Measurements from ENCODE around the gene BCO2.
A peak's percentile ranks its signal among the peaks of the same experiment; 100 is the strongest.

Gene BCO2

DNA sequence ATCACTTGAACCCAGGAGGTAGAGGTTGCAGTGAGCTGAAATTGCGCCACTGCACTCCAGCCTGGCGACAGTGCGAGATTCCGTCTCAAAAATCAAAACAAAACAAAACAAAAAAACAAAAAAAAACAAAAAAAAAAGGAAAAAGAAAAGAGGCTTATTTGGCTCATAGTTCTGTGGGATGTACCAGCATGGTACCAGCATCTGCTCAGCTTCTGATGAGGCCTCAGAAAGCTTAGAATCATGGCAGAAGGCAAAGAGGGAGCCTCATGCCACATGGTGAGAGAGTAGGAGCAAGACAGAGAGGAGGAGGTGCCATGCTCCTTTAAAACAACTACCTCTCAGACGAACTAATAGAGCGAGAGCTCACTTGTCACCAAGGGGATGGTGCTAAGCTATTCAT is 40.3 kb downstream of the BCO2 start:
- DNase-seq (ENCODE audit: low spot score): no peak

DNA sequence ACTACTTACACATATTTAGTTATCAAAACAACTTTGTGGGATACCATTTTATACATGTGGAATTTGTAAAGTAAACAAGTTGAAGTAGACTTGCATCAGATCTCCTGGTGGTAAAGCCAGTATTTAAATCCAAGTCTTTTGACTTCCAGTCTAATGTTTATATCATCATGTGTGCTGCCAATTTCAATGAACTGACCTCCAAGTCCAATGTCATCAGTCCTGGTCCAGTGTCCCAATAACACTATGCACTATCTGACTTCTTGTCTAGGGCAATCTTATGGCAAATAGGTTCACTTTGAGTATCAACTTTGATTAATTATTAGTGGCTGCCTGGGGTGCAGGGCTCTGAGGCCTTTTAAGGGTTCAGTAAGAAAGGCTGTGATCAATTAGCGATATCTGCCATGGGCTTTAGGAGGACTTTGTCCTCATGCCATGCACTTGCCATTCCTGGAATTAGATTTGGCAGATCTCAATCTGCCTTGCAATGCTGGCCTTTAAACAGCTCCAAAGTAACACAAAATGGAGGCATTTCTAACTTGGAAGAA is 41.3 kb downstream of the BCO2 start:
- no peak for DNase-seq (ENCODE audit: low spot score)

DNA sequence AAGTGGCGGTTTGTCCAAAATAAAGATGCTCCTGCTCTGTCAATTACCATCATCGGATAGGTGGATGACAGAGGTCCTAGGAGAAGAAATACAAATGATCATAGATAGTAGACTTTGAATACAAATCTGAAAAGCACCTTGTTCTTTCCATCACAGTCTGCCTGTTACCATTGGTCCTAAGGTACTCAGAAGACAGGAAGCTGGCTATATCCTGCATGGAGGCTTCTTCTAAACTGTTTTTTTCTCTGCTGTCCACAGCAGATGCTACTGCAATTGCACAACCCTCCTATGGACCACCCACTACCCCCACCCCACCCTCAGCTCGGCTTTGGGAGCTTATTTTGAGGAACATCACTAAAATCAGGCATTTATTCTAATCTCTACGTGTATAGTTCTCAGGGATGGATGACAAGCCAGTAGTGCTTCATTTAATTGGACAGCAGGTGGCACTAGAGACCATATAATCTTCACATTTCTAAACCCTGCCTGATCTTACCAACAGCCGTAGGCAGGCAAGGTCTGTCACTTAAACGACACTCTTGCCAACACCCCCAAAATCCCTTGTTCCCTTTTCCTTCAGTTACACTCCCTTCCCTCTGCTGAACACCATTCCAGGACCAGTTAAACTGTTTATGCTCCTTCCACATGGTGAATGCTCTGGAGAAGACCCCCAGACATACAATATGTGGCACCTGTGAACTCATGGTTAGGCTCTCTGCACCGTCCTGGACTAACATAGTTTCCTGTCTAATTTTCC is 44.3 kb downstream of the BCO2 start:
- DNase-seq (ENCODE audit: low spot score): peak; percentile 71

DNA sequence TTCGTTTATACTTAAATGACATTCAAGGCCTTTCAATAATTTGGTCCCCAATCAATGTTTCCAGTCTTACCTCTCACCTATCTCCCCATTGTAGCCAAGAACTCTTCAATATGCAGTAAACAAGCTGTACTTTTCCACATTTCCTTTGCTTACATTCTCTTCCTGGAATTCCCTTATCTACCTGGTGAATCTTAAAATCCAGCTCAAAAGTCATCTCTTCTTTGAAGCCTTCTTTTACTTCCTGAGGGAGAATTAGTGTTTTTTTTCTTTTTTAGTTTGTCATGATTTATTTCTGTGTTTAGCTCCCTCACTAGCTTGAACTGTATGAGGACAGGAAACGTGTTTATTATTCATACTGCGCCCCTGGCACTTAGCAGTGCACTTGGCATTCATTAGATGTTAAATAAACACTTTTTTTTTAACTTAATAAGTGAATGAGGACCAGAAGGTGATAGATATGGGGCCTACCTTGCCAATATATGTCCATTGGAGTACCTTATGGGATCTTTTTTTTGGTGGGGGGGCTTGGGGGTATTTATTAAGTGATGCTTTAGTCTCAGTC is 46.0 kb downstream of the BCO2 start:
- no peak for DNase-seq (ENCODE audit: low spot score)

DNA sequence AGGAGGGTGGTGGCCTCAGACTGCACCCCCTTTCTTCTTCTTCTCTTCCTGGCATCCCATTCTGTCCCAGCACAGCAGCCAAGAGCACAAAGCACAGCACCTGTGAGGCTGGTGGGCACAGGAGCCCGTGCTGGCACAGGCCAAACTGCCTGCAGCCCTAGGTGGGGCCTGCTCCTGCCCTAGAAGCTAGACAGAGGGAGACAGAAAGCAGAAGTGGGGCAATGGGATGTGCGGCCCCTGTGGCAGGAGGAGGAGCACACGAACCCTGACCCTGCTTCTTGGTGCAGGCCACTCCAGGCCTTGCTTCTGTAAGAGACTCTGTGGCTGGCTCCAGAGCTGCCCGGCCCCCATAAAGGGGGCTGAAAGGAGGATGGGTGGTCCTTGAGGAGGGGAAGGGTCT is 47.0 kb downstream of the BCO2 start:
- no peak for DNase-seq (ENCODE audit: low spot score)

DNA sequence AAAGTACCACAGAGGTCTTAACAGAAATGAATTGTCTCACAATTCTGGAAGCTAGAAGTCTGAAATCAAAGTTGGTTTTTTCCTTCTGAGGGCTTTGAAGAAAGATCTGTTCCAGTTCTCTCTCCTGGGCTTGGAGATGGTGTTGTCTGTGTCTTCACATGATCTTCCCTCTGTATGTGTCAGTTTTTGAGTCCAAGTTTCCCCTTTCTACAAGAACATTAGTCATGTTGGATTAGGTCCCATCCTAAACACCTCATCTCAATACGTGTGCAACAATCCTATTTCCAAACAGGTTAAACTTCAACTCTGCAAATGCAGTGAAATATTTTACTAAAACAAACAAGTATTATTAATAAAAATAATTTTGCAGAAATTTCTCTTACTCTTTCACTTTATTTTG is 47.8 kb downstream of the BCO2 start:
- DNase-seq (ENCODE audit: low spot score): no peak

DNA sequence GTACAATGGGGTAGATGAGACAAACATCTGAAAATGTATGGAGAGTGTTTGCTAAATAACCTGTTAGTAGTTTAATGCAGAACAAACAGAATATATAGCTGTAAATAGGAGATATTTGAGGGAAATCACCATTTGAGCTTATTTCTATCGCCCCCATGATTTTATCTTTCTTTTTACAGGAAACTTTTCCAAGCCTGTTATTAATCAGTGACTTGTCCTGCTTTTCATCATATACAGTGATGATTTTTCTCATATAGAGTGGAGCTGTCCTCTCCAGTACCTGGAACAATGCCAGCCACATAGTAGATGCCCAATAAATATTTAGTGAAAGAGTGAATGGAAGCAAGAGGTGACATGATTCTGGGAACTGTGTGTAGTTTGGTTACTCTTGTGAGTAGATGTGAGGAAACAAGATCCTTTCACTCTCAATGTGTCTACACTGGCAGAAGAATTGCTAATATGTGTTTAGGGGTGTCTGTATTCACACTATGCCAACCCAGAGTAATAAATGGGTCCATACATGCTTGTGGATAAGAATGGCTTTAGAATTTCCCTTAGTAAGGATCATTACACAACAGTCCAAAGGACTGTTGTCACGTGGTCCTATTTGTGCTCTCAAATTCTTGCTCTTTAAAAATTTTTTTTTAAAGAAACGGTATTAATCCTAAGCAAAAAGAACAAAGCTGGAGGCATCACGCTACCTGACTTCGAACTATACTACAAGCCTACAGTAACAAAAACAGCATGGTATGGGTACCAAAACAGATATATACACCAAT is 48.6 kb downstream of the BCO2 start:
- DNase-seq (ENCODE audit: low spot score): no peak

DNA sequence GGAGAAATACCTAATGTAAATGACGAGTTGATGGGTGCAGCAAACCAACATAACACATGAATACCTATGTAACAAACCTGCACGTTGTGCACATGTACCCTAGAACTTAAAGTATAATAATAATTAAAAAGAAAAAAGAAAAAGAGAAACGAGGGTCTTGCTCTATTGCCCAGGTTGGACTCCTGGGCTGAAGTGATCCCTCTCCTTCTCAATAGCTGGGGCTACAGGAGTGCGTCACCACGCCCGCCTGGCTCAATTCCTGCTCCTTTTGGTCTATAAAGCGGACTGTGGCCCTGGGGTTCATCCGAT is 50.4 kb downstream of the BCO2 start:
- no peak for DNase-seq (ENCODE audit: low spot score)

DNA sequence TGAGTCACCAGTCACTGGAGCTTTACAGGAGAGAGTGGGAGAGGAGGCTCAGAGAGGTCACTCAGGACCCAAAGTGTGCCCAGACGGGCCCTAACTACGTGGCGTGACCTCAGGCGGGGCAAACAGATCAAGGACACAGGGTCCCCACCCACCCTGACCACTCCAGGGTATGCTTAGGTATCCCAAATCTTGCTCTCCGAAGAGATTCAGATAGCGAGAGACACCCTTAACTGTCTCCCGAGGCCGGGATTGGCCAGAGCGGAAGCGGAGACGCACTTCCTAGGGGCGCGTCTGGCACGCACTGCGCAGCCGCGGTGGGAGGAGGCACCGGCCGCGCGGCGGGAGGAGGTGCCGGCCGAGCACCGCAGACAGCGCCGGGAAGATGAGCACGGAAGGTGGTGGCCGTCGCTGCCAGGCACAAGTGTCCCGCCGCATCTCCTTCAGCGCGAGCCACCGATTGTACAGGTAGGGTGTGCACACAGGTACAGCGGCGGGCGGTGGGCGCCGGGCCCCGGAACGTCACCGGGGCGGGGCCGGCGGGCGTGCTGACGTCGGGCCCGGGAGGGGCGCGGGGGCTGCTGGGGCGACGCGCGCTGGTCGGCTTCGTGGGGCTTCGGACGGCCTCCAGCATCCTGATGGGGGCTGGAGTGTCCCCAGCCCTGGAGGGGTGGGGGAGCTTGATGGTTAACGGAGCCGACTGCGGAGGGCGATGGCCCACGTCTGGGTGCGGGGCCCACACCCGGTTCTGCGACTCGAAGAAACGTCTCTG is 50.9 kb downstream of the BCO2 start, which contains the start of gene PTS:
PTS (plus strand) TSS at position 367 of the 769 bp plus-strand sequence; CDS start at position 383, 16 bp downstream.
- peak; percentile 98 for DNase-seq (ENCODE audit: low spot score)

DNA sequence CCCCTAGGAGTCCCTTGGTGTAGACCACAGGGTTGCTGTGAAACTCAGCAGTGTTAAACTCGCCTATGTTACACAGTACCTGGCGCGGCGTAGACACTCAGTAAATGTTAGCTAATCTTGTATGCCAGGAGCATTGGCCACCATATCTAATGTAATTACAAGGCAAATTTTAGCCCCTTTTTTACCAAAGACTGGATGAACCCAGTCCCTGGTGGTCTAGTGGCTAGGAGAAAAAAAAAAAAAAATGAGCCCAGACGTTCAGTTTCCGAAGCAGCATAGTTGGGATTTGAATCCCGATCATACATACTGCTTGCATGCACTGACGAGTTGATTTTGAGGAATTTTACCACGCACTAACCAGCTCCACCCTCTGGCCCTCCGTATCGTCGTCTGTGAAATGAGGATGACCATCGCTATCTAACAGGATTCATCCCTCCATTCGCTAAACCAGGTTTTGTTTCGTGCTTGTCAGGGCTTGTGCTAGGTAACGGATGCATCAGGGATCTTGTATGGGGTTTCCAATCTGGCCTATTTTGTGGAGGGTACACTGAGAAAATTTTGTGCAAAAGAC is 51.6 kb downstream of the BCO2 start:
- DNase-seq (ENCODE audit: low spot score): peak; percentile 11

DNA sequence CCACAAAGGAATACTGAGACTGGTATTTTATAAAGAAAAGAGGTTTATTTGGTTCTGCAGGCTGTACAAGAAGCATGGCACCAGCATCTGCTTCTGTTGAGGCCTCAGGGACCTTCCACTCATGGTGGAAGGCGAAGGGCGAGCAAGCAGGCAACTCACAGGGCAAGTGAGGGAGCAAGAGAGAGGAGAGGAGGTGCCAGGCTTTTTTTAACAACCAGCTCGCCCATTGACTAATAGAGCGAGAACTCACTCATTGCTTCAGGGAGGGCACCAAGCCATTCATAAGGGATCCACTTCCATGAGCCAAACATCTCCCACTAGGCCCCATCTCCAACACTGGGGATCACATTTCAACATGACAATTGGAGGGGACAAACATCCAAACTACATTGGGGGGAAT is 52.2 kb downstream of the BCO2 start:
- no peak for DNase-seq (ENCODE audit: low spot score)

DNA sequence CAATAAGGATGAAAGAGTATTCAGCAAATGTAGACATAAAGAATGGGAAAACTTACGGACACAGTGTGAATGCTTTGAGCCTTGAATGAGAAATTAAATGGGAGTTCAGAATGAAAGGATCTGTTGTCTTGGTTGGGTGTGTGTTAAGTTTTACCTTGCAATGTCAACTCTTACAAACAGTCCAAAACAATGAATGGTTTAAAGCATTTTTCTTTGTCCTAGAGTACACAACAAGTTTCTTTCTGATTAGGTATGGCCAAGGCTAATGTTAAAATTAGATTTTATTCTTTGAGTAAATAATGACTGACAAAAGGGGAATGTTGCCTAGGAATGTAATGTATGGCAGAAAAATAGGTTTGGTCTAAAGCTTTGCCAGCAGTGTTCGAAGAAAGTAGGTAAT is 53.4 kb downstream of the BCO2 start:
- no peak for DNase-seq (ENCODE audit: low spot score)

DNA sequence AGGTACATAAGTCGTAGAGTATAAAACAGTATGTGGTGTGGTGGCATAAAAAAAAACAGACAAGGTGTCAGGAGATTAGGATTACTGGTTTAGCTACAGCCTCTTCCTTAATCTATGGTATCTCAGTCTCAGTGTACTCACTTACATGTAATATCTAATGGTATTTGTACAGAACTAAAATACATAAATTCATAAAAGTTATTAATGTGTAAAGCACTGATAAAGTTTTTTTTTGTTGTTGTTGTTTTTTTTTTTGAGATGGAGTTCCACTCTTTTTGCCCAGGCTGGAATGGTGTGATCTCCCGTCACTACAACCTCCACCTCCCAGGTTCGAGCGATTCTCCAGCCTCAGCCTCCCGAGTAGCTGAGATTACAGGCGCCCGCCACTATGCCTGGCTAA is 53.8 kb downstream of the BCO2 start:
- DNase-seq (ENCODE audit: low spot score): no peak

DNA sequence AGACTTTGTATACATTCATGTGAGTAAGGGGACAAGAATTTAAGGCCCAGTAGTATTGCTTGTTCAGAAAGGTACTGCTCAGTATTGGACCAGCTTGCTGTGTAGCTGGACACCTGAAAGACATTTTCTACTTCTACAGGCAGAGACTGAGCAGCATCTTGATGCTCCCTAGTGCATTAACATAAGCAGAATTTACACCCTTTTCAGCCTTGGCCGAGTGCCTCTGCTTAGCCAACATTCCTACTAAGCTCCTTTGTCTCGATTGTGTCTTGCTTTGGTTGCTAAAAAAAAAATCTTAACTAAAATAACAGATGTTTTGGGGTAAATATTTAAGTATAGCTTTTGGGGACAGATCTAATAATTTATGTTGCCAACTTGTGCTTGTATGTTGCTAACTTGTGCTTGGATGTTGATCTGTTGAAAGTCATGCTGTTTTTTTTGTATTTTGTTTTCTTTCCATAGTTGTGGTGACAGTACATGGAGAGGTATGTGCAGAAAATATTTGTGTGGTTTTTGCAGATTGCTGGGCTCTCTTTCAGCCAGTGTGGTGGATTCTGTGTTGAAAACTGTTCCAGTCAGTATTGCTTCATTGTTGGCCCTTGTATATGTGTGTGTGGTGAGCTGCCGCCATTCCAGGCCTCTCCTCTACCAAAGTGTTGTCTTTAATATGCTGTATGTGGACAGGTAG is 54.6 kb downstream of the BCO2 start:
- no peak for DNase-seq (ENCODE audit: low spot score)

DNA sequence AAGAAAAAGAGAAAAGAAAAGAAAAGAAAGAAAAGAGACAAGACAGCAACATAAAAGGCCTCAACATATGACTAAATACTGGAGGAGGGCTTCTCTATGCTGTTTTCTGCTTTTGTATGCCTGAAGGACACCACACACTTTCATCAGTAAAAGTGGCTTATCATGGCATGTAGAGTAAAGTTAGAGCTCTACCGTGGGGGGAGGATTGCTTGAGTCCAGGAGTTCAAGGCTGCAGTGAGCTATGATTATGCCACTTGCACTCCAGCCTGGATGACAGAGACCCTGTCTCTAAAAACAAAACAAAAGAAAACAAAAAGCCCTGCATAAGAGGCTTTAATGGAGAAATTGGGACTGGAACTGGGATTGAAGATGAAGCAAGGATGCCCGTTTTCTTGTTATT is 56.6 kb downstream of the BCO2 start:
- no peak for DNase-seq (ENCODE audit: low spot score)

DNA sequence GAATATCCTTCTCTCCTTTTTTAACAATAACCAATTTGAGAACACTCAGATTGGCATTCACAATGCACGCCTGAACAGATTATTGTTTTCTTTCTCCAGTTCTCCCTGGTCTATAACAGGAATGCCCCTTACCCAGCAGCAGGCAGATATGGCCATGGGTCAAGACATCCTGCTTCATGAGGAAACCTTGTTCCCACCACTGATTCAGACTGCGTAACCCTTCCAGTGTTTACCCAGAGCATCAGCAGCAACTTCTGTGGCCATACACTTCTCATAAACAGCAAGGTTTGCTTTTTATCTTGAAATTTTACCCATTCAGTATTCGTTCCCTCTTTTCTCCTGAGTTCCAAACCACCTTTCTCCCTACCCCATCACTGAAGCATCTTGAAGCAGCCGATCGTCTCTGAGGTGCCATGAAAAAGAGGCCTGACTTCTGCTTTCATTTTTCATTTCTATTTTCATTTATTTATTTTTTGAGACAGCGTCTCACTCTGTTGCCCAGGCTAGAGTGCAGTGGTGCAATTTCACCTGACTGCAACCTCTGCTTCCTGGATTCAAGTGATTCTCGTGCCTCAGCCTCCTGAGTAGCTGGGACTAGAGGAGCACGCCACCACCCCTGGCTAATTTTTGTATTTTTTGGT is 60.6 kb downstream of the BCO2 start:
- no peak for DNase-seq (ENCODE audit: low spot score)

DNA sequence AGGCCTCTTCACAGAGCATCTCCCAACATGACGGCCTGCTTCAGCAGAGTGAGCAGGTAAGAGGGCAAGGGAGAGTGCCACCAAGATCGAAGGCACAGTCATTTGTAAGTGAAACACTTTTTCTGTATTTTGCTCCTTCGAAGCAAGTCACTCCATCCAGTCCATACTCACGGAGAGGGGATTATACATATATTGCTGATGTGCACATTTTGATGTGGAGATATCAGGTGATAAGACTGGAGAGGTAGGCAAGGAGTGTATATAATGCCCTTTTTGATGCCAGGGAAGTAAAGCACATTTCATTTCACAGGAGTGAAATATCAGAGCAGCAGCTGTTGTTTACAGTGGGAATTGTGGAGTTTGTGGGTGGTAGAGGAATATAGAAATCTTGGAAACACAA is 62.1 kb downstream of the BCO2 start:
- no peak for DNase-seq (ENCODE audit: low spot score)

DNA sequence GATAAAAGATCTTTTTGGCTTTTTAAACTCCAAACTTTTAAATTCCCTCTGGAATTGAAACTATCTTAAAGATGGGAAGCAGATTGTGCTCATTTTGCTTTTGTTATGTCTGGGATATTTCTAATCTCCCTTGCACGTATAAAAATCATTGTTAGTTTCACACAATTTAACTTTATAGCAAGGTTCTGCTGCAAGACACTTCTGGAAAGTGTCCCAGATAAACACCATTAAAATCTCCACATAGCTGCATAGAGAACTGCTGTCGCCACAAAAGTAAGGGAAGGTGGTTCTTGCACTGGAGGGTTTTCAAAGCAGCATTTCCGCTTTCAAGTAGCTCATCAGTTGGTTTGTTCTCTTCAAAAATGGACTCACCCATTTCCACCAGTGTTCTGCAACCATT is 62.7 kb downstream of the BCO2 start:
- DNase-seq (ENCODE audit: low spot score): no peak

DNA sequence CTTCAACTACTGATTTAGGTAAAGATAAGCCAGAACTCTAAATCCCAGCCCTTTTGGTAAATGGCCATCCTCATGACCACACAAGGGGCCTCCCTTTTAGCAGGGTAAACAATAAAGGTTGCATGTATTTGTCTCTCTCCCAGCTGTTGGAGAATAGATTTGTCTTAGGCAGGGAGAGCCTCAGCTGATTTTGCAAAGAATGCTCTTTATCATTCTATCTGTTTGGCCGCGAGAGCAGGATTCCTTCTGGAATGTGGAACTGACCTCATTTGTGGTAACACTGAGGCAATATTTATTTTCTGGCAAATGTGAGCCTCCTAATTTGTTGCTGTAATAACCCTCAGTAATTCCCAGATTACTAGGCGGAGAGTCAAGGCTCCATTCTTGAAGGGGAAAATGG is 66.2 kb downstream of the BCO2 start:
- no peak for DNase-seq (ENCODE audit: low spot score)

DNA sequence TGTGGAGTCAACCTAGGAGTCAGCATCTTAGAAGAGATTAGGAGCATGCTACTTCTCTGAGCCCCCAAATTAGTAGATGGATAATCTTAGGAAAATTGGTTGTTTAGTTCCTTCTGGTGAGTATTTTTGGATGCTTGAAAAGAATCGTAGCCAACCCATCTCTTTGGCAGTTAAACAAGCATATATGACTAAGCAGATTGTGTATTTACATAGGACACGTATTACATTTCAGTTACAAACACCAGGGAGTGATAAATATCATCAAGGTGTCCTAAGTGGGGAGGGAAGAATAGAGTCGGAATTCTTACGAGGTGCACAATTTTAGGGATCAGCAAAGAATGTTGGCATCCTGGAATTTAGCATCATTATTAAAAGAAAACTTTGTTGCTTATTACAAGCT is 71.9 kb downstream of the BCO2 start:
- DNase-seq (ENCODE audit: low spot score): no peak

DNA sequence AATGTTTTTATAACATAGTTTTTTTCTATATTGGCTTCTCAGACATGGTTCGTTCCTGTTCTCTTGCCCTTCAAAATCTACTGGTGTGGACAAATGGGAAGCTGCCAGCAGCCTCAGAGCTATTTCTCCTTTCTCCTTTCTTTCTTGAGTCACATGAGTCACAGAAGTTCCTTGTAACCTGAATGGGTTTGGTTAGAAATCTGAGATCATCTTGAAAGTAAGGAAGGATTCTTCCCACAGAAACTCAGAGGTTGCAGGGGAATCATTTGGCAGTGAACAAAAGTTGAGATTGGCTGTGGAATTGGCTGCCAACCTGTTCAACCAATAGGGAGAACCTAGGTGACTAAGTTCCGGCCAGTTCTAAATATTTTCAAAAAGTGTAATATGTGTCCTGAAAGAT is 72.9 kb downstream of the BCO2 start:
- DNase-seq (ENCODE audit: low spot score): no peak
